TTC549 (cell line): ENCODE results near the gene SKI.
"Not testable (repeated sequence)": the region's sequence is repeated elsewhere in the genome, so short reads cannot be mapped to it uniquely, and the experiment has no call there.

ENCODE experiments used
- FAIRE-seq: peaks from 2 replicates; lab custom pipeline; 2012; peaks lifted over from hg19 to GRCh38; lab: Jason Lieb, UNC

SKI gene

GRCh38 chr1:2323451-2323974, 95.4 kb downstream of the SKI start:
- no peak for FAIRE-seq

GRCh38 chr1:2324553-2325366, 96.6 kb downstream of the SKI start:
- no peak for FAIRE-seq

- FAIRE-seq, result no peak
Measured at GRCh38 chr1:2326524-2326923, 98.4 kb downstream of the SKI start.

DNA sequence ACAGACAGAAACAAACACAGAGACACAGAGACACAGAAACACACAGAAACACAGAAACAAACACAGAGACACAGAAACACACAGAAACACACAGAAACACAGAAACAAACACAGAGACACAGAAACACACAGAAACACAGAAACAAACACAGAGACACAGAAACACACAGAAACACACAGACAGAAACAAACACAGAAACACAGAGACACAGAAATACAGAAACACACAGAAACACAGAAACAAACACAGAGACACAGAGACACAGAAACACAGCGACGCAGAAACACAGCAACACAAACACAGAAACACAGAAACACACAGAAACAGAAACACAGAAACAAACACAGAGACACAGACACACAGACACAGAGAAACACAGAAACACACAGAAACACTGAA, 99.0 kb downstream of the SKI start:
- not testable (repeated sequence) for FAIRE-seq

- FAIRE-seq, result no peak
Measured at GRCh38 chr1:2327841-2328240, 99.7 kb downstream of the SKI start.

- FAIRE-seq, result no peak
Measured at GRCh38 chr1:2328676-2329455, 100.7 kb downstream of the SKI start.

DNA sequence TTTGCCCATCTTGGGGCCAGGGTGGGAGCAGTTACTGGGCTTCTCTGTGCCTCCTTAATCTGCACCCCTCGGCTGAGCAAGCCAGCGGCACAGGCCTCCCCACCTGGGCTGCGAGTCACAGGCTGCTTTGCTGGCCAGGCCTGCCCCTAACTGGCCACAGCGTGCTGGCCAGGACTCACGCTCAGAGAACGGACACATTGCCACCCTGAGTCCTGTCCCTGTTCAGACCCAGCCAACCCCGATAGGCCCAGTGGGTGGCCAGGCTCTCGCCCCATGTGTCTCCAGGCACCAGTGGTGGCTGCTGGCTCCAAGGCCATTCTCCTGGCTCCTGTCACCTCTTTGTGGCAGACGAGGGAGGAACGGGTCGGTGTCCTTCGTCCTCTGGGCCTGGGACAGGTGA, 101.9 kb downstream of the SKI start:
- no peak for FAIRE-seq

- no peak for FAIRE-seq
Measured at GRCh38 chr1:2330519-2331199, 102.5 kb downstream of the SKI start.

GRCh38 chr1:2331200-2331544, 103.1 kb downstream of the SKI start:
- no peak for FAIRE-seq

- FAIRE-seq, result not testable (repeated sequence)
Measured at GRCh38 chr1:2331580-2331979, 103.5 kb downstream of the SKI start.

GRCh38 chr1:2334366-2334765, 106.2 kb downstream of the SKI start:
- FAIRE-seq, result no peak

GRCh38 chr1:2334883-2335534, 106.9 kb downstream of the SKI start:
- no peak for FAIRE-seq

- FAIRE-seq, result no peak
Measured at GRCh38 chr1:2335721-2336455, 107.8 kb downstream of the SKI start.

DNA sequence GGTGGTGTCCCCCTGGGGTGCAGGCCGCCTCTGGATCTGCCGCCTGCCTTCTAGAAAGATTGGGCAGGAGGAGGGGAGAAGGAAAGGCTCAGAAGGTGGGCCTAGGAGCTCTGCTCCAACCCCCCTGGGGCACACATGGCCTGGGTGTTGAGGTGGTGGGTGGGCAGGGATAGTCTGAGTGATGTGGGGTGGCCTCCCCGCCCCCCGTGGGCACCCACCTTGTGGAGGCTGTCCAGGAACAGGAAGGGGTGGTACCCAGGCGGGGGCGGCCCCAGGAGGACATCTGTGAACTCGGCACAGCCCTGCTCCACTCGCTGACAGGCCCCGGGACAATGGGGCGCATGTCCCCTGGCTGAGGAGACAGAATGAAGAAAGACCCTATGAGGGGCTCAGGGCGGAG, 108.4 kb downstream of the SKI start:
- no peak for FAIRE-seq

DNA sequence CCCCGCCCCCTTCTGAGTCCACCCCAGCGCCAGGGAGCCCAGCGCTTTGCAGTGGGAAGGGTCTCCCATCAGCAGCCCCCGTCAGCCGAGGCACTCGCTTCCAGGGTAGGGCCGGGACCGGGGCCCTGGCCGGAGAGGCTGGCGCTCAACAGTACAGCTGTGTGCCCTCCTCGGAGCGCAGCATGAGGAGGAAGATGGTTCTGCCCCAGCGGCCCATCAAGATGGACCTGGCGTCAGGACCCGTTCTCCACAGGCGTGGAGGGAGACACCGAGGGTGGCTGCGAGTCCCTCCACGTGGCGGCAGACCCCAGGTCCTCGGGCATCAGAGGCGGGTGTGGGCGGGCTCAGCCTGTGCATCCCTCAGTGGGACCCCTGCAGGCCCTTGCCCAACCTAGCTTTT, 109.0 kb downstream of the SKI start:
- FAIRE-seq, result no peak

GRCh38 chr1:2337501-2337900, 109.4 kb downstream of the SKI start:
- no peak for FAIRE-seq

GRCh38 chr1:2339206-2340085, 111.3 kb downstream of the SKI start:
- FAIRE-seq, result no peak

GRCh38 chr1:2340086-2340917, 112.2 kb downstream of the SKI start:
- FAIRE-seq, result no peak

DNA sequence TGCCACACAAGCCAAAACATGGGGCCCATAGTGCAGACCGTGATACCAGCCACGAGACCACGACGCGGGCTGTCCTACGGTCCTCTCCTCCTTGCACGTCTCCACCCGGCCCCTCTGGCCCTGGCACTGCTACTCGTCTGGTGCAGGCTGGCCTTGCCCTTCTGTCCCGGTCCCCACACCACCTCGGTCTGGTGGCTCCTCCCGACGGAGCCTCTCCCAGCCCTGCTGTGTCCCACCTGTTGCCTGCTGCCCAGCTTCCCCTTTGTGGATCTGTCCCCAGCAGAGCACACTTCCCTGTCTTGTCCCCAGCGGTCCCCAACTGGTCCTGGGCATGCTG, 112.8 kb downstream of the SKI start:
- no peak for FAIRE-seq
